ENCODE measurements around the gene ADRA1B.

ADRA1B gene

GRCh38 chr5:159890141-159890540, 26.1 kb upstream of the ADRA1B start:
- FAIRE-seq = no peak
- no peak for DNase-seq (ENCODE audit: insufficient read length, low spot score)
- no peak for TF ChIP-seq CTCF (IDR thresholded peaks at IDR 0.05; ENCODE audit: insufficient read depth, missing control alignments)

GRCh38 chr5:159891371-159891770, 24.9 kb upstream of the ADRA1B start:
- FAIRE-seq (no peak), DNase-seq (ENCODE audit: insufficient read length, low spot score) (no peak)
- TF ChIP-seq CTCF (IDR thresholded peaks at IDR 0.05; ENCODE audit: insufficient read depth, missing control alignments) = no peak

GRCh38 chr5:159893040-159893695, 23.1 kb upstream of the ADRA1B start:
- DNase-seq (ENCODE audit: insufficient read length, low spot score) (no peak), FAIRE-seq (no peak)
- no peak for TF ChIP-seq CTCF (IDR thresholded peaks at IDR 0.05; ENCODE audit: insufficient read depth, missing control alignments)

- TF ChIP-seq CTCF (IDR thresholded peaks at IDR 0.05; ENCODE audit: insufficient read depth, missing control alignments) = no peak
- DNase-seq (ENCODE audit: insufficient read length, low spot score) (no peak), FAIRE-seq (no peak)
These were observed 22.0 kb upstream of the ADRA1B start for GRCh38 chr5:159894149-159894720.

- no peak for DNase-seq (ENCODE audit: insufficient read length, low spot score)
- no peak for FAIRE-seq
- TF ChIP-seq CTCF (IDR thresholded peaks at IDR 0.05; ENCODE audit: insufficient read depth, missing control alignments) = no peak
These were observed 18.4 kb upstream of the ADRA1B start for GRCh38 chr5:159897786-159898393.

- TF ChIP-seq CTCF (IDR thresholded peaks at IDR 0.05; ENCODE audit: insufficient read depth, missing control alignments) = no peak
- FAIRE-seq (no peak), DNase-seq (ENCODE audit: insufficient read length, low spot score) (no peak)
These were observed 16.9 kb upstream of the ADRA1B start for GRCh38 chr5:159899067-159900049.
